Tibial artery (tissue), 4 donors: ENCODE measurements around the gene RAB3C.
"Not testable (repeated sequence)": the region's sequence is repeated elsewhere in the genome, so short reads cannot be mapped to it uniquely, and the experiment has no call there.

Source experiments
- DNase-seq, 2 donors: peaks; one replicate each; pipeline ENCODE4 v3.0.0-alpha.2; 2019
- H3K27ac ChIP-seq, 2 donors: fragments of 200-600 bp; sonication (generic) in 1 of 2; 1 replicate in 1 of 2; 2 replicates in 1 of 2; pipeline ENCODE4 v1.5.1; 2018 to 2019; ENCODE audit warnings: mild to moderate bottlenecking in 1 of 2
- H3K27me3 ChIP-seq, 2 donors: fragments of 200-600 bp; sonication (generic) in 1 of 2; one replicate each; pipeline versions ENCODE4 v1.5.1 to v1.6.0; 2016 to 2019
- H3K36me3 ChIP-seq, 3 donors: fragments of 200-600 bp; sonication (generic) in 2 of 3; one replicate each; pipeline ENCODE4 v1.5.1; 2016 to 2019; ENCODE audit warnings: mild to moderate bottlenecking in 2 of 3
- H3K4me1 ChIP-seq, 4 donors: fragments of 200-600 bp; sonication (generic) in 2 of 4; 1 replicate in 3 of 4; 2 replicates in 1 of 4; pipeline ENCODE4 v1.5.1; 2016 to 2019
- H3K4me3 ChIP-seq, 2 donors: fragments of 200-600 bp; sonication (generic) in 1 of 2; 1 replicate in 1 of 2; 2 replicates in 1 of 2; pipeline ENCODE4 v1.5.1; 2018 to 2019; ENCODE audit warnings: mild to moderate bottlenecking in 2 of 2
- H3K9me3 ChIP-seq, 3 donors: fragments of 200-600 bp; sonication (generic) in 1 of 3; one replicate each; pipeline ENCODE4 v1.5.1; 2016 to 2019
- CTCF ChIP-seq, 2 experiments: fragments of 200-600 bp in 1 of 2; fragments of 450-650 bp in 1 of 2; IDR thresholded peaks; one replicate each; pipeline ENCODE4 v1.5.1; 2017 to 2019; ENCODE audit warnings: antibody characterized with exemption in 2 of 2, mild to moderate bottlenecking in 1 of 2, moderate library complexity in 1 of 2
- intact Hi-C: fragments of 100-400 bp; cut with DNase I; formaldehyde crosslinking; loops from one replicate; pipeline ENCODE4 v1.15.0; 2023; ENCODE audit warnings: low total_unique reads

RAB3C gene

GRCh38 chr5:58571501-58571900 is 11.4 kb upstream of the RAB3C start:
- no peak for DNase-seq
- Histone ChIP-seq H3K9me3 (peaks cover 0 to 6% (median 0%) of the 10 kb centered on the region in 3 donors), H3K36me3 (no peaks in the 10 kb centered on the region), H3K4me3 (no peak overlapping the region), H3K4me1 (no peaks in the 10 kb centered on the region), H3K27ac (no peak overlapping the region), H3K27me3 (no peaks in the 10 kb centered on the region)
- intact Hi-C loops, result no loop called here
- no peak for TF ChIP-seq CTCF (IDR thresholded peaks at IDR 0.05)

GRCh38 chr5:58572973-58573372 is 9.9 kb upstream of the RAB3C start:
- H3K4me1 ChIP-seq, intact Hi-C loops, H3K27ac ChIP-seq, H3K4me3 ChIP-seq, H3K36me3 ChIP-seq, H3K27me3 ChIP-seq, DNase-seq, H3K9me3 ChIP-seq: not testable (repeated sequence)

- Histone ChIP-seq H3K4me3 (no peak overlapping the region), H3K4me1 (peaks cover 0 to 18% (median 9%) of the 10 kb centered on the region in 4 donors), H3K36me3 (no peaks in the 10 kb centered on the region), H3K27me3 (peaks cover 0 to 15% of the 10 kb centered on the region in 2 donors), H3K9me3 (no peaks in the 10 kb centered on the region), H3K27ac (no peak overlapping the region)
- TF ChIP-seq CTCF (IDR thresholded peaks at IDR 0.05), result no peak
- intact Hi-C loops, result no loop called here
- no peak for DNase-seq
Measured at GRCh38 chr5:58579781-58580180, 3.1 kb upstream of the RAB3C start.

- Histone ChIP-seq H3K4me3 (peak overlapping the region; percentile 44 to 56), H3K4me1 (peaks cover 0 to 18% (median 9%) of the 10 kb centered on the region in 4 donors), H3K27ac (no peak overlapping the region), H3K9me3 (no peaks in the 10 kb centered on the region), H3K27me3 (peaks cover 0 to 15% of the 10 kb centered on the region in 2 donors), H3K36me3 (no peaks in the 10 kb centered on the region)
- DNase-seq, result no peak
- TF ChIP-seq CTCF (IDR thresholded peaks at IDR 0.05), result no peak
- intact Hi-C loops, result no loop called here
Measured at GRCh38 chr5:58582019-58582802, 664 bp upstream of the RAB3C start.

GRCh38 chr5:58595952-58596351 is 13.1 kb downstream of the RAB3C start:
- Histone ChIP-seq H3K9me3 (no peaks in the 10 kb centered on the region), H3K27ac (no peak overlapping the region), H3K4me1 (no peaks in the 10 kb centered on the region), H3K36me3 (no peaks in the 10 kb centered on the region), H3K27me3 (no peaks in the 10 kb centered on the region), H3K4me3 (no peak overlapping the region)
- no peak for TF ChIP-seq CTCF (IDR thresholded peaks at IDR 0.05)
- intact Hi-C loops, result no loop called here
- DNase-seq, result no peak

- TF ChIP-seq CTCF (IDR thresholded peaks at IDR 0.05), result no peak
- no peaks in the 10 kb centered on the region for H3K4me1 ChIP-seq
- DNase-seq, result no peak
- H3K27me3 ChIP-seq, result no peaks in the 10 kb centered on the region
- H3K27ac ChIP-seq, result no peak overlapping the region
- peaks cover 0 to 6% (median 0%) of the 10 kb centered on the region in 3 donors for H3K9me3 ChIP-seq
- intact Hi-C loops, result no loop called here
- H3K36me3 ChIP-seq, result no peaks in the 10 kb centered on the region
- H3K4me3 ChIP-seq, result no peak overlapping the region
Measured at GRCh38 chr5:58598440-58598839, 15.6 kb downstream of the RAB3C start.
